Inflammatory macrophage (primary cell): ENCODE measurements around the gene TMEM161A.
"Not testable (repeated sequence)": the region's sequence is repeated elsewhere in the genome, so short reads cannot be mapped to it uniquely, and the experiment has no call there.

Experiments used
- DNase-seq, 2 donors: peaks; one replicate each; pipeline ENCODE4 v3.0.0-alpha.2; 2020 to 2022

The TMEM161A gene

GRCh38 chr19:19121371-19121770 is 16.9 kb downstream of the TMEM161A start:
- DNase-seq, result no peak

GRCh38 chr19:19120308-19121231 is 17.7 kb downstream of the TMEM161A start:
- DNase-seq, result no peak

- DNase-seq, result no peak
Measured at GRCh38 chr19:19119325-19120237, 18.7 kb downstream of the TMEM161A start.

- peak; percentile 27 to 29 for DNase-seq
Measured at GRCh38 chr19:19115954-19116353, 22.3 kb downstream of the TMEM161A start.

- DNase-seq, result no peak
Measured at GRCh38 chr19:19113040-19113626, 25.1 kb downstream of the TMEM161A start.

GRCh38 chr19:19111967-19112580 is 26.2 kb downstream of the TMEM161A start:
- DNase-seq, result no peak

- DNase-seq, result no peak
Measured at GRCh38 chr19:19111136-19111835, 27.0 kb downstream of the TMEM161A start.

GRCh38 chr19:19110410-19111135 is 27.7 kb downstream of the TMEM161A start:
- no peak for DNase-seq

GRCh38 chr19:19109601-19110000 is 28.7 kb downstream of the TMEM161A start:
- no peak for DNase-seq

GRCh38 chr19:19107654-19108053 is 30.6 kb downstream of the TMEM161A start:
- DNase-seq, result no peak

GRCh38 chr19:19106938-19107337 is 31.3 kb downstream of the TMEM161A start:
- not testable (repeated sequence) for DNase-seq

- no peak for DNase-seq
Measured at GRCh38 chr19:19106056-19106551, 32.2 kb downstream of the TMEM161A start.

GRCh38 chr19:19105365-19106055 is 32.8 kb downstream of the TMEM161A start:
- DNase-seq, result no peak

GRCh38 chr19:19103167-19103566 is 35.1 kb downstream of the TMEM161A start:
- no peak for DNase-seq

GRCh38 chr19:19102566-19102965 is 35.7 kb downstream of the TMEM161A start:
- DNase-seq, result not testable (repeated sequence)

- DNase-seq, result no peak
Measured at GRCh38 chr19:19101540-19101939, 36.7 kb downstream of the TMEM161A start.

GRCh38 chr19:19098703-19099632 is 39.3 kb downstream of the TMEM161A start:
- DNase-seq, result no peak

- no peak for DNase-seq
Measured at GRCh38 chr19:19098084-19098702, 40.1 kb downstream of the TMEM161A start.
